GM21619 (cell line): ENCODE measurements around the gene EYS.

ENCODE experiments used
- ATAC-seq: cut with Tn5 transposase; IDR thresholded peaks from one replicate; pipeline ENCODE4 v1.9.1; 2021; ENCODE audit not compliant: unreplicated experiment

The EYS gene

GRCh38 chr6:64679416-64679815 lies 1027.6 kb downstream of the EYS start:
- no peak for ATAC-seq

- ATAC-seq: no peak
Observed at GRCh38 chr6:64672651-64673050, 1034.4 kb downstream of the EYS start.

GRCh38 chr6:64672131-64672530 lies 1034.9 kb downstream of the EYS start:
- no peak for ATAC-seq

GRCh38 chr6:64665137-64665536 lies 1041.9 kb downstream of the EYS start:
- ATAC-seq: no peak

- no peak for ATAC-seq
Observed at GRCh38 chr6:64664480-64664879, 1042.5 kb downstream of the EYS start.

GRCh38 chr6:64644024-64644423 lies 1063.0 kb downstream of the EYS start:
- ATAC-seq: no peak

GRCh38 chr6:64630901-64631300 lies 1076.1 kb downstream of the EYS start:
- ATAC-seq: no peak

- no peak for ATAC-seq
Observed at GRCh38 chr6:64622944-64623343, 1084.1 kb downstream of the EYS start.

GRCh38 chr6:64602993-64603392 lies 1104.0 kb downstream of the EYS start:
- ATAC-seq: no peak

- ATAC-seq: no peak
Observed at GRCh38 chr6:64591676-64592036, 1115.4 kb downstream of the EYS start.

GRCh38 chr6:64590965-64591675 lies 1115.9 kb downstream of the EYS start:
- no peak for ATAC-seq

GRCh38 chr6:64589961-64590360 lies 1117.1 kb downstream of the EYS start:
- no peak for ATAC-seq

GRCh38 chr6:64580346-64580745 lies 1126.7 kb downstream of the EYS start:
- no peak for ATAC-seq

GRCh38 chr6:64553249-64553786 lies 1153.7 kb downstream of the EYS start:
- no peak for ATAC-seq

GRCh38 chr6:64547594-64548268 lies 1159.3 kb downstream of the EYS start:
- no peak for ATAC-seq

GRCh38 chr6:64539917-64540316 lies 1167.1 kb downstream of the EYS start:
- ATAC-seq: no peak

GRCh38 chr6:64538722-64539121 lies 1168.3 kb downstream of the EYS start:
- no peak for ATAC-seq

- ATAC-seq: no peak
Observed at GRCh38 chr6:64527899-64528298, 1179.1 kb downstream of the EYS start.

- ATAC-seq: no peak
Observed at GRCh38 chr6:64522859-64523258, 1184.2 kb downstream of the EYS start.

- ATAC-seq: peak; percentile 76
Observed at GRCh38 chr6:64520050-64520449, 1187.0 kb downstream of the EYS start.

- ATAC-seq: no peak
Observed at GRCh38 chr6:64516393-64516792, 1190.6 kb downstream of the EYS start.

GRCh38 chr6:64507661-64508060 lies 1199.4 kb downstream of the EYS start:
- ATAC-seq: no peak

- ATAC-seq: no peak
Observed at GRCh38 chr6:64505312-64505711, 1201.7 kb downstream of the EYS start.
